ENCODE measurements around the gene WWOX.

WWOX gene

DNA sequence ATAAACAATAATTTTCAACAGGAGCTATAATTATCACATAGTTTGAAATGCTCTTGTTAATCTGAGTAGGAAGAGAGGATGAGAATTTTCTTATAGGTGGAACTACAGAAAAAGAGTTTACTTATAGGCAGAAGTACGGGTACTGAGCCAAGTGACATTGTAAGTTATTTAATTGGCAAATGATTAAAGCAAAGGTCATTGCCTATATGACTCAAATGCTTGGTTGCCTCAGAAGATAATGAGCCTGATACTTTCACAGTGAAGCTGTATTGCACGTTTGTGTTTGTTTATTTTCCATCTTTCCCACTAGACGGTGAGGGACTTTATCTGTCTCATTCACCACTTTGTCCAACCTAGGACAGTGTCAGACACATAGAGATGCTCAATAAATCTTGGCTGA lies 751.8 kb downstream of the WWOX start:
- TF ChIP-seq, protein P1, sequence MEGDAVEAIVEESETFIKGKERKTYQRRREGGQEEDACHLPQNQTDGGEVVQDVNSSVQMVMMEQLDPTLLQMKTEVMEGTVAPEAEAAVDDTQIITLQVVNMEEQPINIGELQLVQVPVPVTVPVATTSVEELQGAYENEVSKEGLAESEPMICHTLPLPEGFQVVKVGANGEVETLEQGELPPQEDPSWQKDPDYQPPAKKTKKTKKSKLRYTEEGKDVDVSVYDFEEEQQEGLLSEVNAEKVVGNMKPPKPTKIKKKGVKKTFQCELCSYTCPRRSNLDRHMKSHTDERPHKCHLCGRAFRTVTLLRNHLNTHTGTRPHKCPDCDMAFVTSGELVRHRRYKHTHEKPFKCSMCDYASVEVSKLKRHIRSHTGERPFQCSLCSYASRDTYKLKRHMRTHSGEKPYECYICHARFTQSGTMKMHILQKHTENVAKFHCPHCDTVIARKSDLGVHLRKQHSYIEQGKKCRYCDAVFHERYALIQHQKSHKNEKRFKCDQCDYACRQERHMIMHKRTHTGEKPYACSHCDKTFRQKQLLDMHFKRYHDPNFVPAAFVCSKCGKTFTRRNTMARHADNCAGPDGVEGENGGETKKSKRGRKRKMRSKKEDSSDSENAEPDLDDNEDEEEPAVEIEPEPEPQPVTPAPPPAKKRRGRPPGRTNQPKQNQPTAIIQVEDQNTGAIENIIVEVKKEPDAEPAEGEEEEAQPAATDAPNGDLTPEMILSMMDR (IDR thresholded peaks at IDR 0.05; ENCODE audit: low read depth, low read length): no peak
- no peak for DNase-seq (ENCODE audit: extremely low read depth, low read depth)

DNA sequence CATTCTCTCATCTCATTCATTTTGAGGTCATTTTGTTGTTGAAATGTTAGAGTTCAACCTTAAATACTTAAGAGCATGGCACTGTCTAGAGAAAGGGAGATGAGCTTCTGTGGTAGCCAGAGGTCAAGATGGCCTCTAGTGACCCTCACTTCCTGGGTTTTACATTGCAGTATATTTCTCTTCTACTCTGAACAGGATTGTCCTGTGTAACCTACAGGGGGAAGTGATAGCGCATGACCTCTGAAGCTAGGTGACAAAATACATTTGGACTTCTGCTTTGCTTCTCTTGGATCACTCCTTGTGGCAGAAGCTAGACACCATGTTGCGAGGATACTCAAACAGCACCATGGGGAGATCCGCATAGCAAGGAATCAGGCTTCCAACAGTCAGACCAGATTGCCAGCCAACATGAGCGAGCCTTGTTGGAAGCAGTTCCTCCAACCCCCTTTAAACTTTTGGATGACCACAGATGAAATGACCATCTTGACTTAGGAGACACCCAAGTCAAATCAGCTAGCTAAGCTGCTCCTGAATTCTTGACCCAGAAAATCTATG lies 752.7 kb downstream of the WWOX start:
- TF ChIP-seq, protein P1 (IDR thresholded peaks at IDR 0.05; ENCODE audit: low read depth, low read length): no peak

DNA sequence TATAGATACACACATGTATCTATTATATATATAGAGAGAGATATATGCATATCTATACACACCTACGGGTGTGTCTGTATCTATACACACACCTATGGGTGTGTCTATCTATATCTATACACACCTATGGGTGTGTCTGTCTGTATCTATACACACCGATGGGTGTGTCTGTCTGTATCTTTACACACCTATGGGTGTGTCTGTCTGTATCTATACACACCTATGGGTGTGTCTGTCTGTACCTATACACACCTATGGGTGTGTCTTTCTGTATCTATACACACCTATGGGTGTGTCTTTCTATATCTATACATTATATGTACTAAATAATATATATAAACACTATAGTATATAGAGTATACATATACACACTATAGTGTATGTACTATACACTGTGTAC lies 762.6 kb downstream of the WWOX start:
- TF ChIP-seq, protein P1 (IDR thresholded peaks at IDR 0.05; ENCODE audit: low read depth, low read length): no peak
- DNase-seq (ENCODE audit: extremely low read depth, low read depth): no peak

More for the DNA sequence above, 752.7 kb downstream of the WWOX start:
- no peak for DNase-seq (ENCODE audit: extremely low read depth, low read depth)

DNA sequence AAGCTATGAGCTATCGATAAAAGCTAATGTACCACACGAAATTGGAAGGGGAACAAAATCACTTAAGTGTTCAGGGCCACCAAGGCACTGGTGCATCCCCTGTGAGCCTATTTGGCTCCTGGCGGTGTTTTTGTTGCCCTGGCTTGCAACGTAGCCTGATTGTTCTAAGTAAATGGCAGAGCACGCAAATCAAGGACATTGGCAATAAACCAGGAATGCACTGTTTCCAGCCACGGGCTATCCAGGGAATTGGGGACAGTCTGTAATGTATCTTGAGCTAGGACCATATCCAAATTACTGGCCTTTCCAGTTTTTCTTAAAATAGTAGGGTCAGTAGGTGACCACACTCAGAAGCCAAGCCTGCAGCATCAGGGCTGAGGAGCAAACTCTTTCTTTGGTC lies 767.1 kb downstream of the WWOX start:
- no peak for DNase-seq (ENCODE audit: extremely low read depth, low read depth)
- TF ChIP-seq, protein P1 (IDR thresholded peaks at IDR 0.05; ENCODE audit: low read depth, low read length): no peak

DNA sequence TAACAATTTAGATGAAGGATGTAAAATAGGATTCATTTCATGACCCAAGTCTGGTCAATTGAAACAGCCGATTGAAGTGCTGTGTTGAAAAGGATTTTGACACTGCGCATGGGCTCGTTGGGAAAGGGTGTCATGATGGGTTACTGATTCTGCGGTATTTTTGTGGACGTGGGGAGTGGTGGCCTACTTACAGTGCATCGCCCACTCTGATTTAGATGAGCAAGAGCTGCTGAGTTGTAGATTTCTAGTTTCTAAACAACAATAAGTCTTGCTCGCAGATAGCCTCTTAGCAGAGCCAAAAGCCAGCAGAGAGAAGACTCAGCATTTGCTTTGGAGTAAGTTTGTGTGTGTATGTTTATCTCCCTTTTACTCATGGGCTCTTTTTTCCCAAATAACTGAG lies 770.0 kb downstream of the WWOX start:
- DNase-seq (ENCODE audit: extremely low read depth, low read depth): no peak
- TF ChIP-seq, protein P1 (IDR thresholded peaks at IDR 0.05; ENCODE audit: low read depth, low read length): no peak

DNA sequence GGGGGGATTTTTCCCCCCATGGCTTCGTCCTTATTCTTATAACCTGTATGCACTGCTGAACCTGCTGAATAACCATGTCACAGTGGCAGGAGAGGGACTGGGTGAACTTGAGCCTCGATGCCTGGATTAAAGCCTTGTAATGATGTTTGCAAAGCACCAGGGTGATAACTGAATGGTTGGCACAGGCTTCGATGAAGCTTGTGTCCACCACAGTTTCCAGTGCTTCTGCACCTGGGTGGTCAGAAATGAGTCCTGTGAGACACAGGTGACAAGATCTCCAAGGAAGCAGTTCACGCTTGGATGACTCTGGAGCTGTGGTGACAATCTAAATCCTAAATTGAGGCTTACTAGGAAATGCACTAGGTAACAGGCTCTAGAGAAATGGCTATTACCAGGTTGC lies 771.8 kb downstream of the WWOX start:
- no peak for DNase-seq (ENCODE audit: extremely low read depth, low read depth)
- TF ChIP-seq, protein P1 (IDR thresholded peaks at IDR 0.05; ENCODE audit: low read depth, low read length): no peak

DNA sequence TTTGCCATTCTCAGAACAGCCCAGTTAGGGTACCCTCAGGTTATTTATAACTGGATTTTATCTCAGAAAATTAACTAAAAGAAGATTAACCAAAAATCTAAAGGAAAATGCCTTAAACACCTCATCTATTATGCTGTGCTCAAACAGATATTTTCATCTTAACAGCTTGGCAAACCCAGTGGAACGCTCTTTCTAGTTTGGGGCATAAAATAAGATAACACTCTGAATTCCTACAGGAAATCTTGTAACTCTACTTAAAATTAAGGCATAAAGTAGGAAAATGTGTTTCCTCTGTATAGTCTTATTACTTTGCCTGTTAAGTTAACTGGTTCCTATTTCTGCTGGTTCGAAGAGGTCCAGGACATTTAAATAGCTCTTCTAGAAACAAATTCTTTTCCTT lies 777.2 kb downstream of the WWOX start:
- TF ChIP-seq, protein P1 (IDR thresholded peaks at IDR 0.05; ENCODE audit: low read depth, low read length): no peak

More for the DNA sequence above, 777.2 kb downstream of the WWOX start:
- DNase-seq (ENCODE audit: extremely low read depth, low read depth): no peak
